Measurements from ENCODE around the gene CFAP74.

DNA sequence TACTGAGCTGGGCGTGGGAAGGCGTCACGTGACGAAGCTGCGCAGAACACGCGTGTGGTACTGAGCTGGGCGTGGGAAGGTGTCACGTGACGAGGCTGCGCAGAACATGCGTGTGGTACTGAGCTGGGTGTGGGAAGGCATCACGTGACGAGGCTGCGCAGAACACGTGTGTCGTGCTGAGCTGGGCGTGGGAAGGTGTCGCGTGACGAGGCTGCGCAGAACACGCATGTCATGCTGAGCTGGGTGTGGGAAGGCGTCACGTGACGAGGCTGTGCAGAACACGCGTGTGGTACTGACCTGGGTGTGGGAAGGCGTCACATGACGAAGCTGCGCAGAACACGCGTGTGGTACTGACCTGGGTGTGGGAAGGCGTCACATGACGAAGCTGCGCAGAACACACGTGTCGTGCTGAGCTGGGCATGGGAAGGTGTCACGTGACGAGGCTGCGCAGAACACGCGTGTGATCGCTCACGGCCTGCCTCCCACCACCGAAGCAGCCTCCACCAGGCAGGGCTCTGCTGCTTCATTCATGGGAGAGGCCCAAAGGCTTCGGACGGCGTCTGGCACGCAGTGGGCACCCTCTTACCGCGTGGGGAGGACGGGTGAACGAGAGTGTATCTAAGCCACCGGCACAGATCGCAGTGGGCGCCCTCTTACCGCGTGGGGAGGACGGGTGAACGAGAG lies 24.0 kb downstream of the CFAP74 start:
- TF ChIP-seq, protein P1, sequence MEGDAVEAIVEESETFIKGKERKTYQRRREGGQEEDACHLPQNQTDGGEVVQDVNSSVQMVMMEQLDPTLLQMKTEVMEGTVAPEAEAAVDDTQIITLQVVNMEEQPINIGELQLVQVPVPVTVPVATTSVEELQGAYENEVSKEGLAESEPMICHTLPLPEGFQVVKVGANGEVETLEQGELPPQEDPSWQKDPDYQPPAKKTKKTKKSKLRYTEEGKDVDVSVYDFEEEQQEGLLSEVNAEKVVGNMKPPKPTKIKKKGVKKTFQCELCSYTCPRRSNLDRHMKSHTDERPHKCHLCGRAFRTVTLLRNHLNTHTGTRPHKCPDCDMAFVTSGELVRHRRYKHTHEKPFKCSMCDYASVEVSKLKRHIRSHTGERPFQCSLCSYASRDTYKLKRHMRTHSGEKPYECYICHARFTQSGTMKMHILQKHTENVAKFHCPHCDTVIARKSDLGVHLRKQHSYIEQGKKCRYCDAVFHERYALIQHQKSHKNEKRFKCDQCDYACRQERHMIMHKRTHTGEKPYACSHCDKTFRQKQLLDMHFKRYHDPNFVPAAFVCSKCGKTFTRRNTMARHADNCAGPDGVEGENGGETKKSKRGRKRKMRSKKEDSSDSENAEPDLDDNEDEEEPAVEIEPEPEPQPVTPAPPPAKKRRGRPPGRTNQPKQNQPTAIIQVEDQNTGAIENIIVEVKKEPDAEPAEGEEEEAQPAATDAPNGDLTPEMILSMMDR (IDR thresholded peaks at IDR 0.05; ENCODE audit: poor library complexity), result no peak
- TF ChIP-seq EZH2 (IDR thresholded peaks at IDR 0.05; ENCODE audit: borderline replicate concordance) (no peak), EZH2phosphoT487 (IDR thresholded peaks at IDR 0.05; ENCODE audit: low read depth, severe bottlenecking, unreplicated experiment) (no peak)
